ENCODE measurements around the gene MRPL3.

DNA sequence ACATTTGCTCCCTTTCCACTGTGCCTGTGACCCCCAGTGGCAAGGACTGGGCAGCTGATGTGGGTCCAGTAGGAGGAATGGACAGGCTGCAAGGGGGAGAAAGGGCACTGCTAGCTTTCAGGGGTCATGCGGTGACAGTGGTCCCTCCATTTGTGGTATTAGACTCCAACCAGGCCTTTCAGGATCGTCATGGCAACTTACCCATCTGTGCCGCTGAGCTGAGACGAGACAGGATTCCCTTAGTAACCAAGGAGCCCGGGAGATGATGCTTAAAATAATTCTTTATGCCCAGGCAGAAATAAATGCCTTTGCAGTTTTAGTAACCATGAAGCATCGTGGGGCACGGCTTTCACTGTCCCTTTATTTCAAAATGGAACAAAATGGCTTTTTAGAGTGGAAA is 15.9 kb upstream of the MRPL3 start:
- TF ChIP-seq, protein P1, sequence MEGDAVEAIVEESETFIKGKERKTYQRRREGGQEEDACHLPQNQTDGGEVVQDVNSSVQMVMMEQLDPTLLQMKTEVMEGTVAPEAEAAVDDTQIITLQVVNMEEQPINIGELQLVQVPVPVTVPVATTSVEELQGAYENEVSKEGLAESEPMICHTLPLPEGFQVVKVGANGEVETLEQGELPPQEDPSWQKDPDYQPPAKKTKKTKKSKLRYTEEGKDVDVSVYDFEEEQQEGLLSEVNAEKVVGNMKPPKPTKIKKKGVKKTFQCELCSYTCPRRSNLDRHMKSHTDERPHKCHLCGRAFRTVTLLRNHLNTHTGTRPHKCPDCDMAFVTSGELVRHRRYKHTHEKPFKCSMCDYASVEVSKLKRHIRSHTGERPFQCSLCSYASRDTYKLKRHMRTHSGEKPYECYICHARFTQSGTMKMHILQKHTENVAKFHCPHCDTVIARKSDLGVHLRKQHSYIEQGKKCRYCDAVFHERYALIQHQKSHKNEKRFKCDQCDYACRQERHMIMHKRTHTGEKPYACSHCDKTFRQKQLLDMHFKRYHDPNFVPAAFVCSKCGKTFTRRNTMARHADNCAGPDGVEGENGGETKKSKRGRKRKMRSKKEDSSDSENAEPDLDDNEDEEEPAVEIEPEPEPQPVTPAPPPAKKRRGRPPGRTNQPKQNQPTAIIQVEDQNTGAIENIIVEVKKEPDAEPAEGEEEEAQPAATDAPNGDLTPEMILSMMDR (IDR thresholded peaks at IDR 0.05; ENCODE audit: insufficient read depth, low read length, poor library complexity, severe bottlenecking) = no peak
- TF ChIP-seq EZH2phosphoT487 (conservative IDR thresholded peaks at IDR 0.05; ENCODE audit: low read length) = no peak
